HL-60/S4 treated with phorbol 12-myristate 13-acetate at 8.2 ng/mL for 4 days and 3 days (cell line): Measurements from ENCODE around the gene COPS6.

Source experiments
- in situ Hi-C: fragments of 300-500 bp; cut with MboI; formaldehyde crosslinking; loops from 2 replicates; pipeline ENCODE4 v1.15.0; 2022; ENCODE audit warnings: low sequenced_read_pairs

Gene COPS6

DNA sequence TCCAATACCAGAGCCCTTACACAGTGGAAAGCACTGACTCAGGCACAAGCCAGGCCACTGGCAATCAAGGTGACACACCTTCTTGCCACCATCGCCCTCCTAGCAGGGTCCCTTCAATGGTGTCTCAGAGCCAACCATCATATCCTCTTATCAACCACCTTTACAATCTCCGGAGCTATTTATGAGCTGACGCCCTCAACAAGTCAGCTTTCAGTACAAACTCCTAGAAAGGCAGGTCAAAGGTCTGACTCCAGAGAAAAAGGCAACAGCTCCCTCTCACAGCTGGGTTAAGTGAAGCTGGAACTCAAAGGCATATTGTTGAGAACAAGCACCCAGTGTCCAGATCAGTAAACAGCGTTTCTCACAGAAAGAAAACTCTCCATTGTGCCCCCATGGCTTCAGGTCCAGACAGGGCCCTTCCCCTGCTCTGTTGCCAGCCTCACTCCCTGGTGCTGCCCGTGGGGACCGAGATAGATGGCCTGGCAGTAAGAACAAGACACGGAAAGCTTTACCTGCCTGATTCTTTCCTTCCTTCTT, 9.7 kb upstream of the COPS6 start:
- in situ Hi-C loops: no loop called here

DNA sequence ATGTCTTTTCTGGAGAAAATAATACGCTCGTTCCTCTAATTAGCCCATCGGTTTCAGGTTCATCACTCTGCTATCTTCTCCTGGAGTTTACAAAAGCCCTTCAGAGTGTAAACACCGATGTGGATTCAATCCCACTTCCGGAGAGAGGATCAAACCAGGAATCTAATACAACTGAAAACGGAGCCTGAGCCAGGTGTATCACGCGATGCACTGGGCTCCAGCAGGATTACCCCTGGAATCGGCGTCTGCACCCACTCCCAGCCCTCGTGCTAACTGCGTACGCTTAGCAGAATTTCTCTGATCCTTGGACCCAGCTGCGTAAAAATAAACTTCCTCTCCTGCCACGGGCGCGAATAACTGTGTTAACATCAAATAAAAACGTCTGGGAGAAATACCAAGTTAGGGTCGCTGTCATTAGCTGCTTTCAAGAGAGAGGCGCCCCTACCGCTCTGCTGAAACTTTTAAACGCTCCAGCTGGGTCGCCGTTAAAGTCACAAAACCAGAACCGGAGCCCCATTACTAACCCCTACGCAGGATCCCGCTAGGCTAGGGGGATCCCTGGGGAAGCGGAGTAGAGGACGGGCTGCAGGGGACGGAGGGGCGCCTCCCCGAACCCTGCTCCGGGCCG, 7.7 kb upstream of the COPS6 start:
- in situ Hi-C loops: no loop called here

DNA sequence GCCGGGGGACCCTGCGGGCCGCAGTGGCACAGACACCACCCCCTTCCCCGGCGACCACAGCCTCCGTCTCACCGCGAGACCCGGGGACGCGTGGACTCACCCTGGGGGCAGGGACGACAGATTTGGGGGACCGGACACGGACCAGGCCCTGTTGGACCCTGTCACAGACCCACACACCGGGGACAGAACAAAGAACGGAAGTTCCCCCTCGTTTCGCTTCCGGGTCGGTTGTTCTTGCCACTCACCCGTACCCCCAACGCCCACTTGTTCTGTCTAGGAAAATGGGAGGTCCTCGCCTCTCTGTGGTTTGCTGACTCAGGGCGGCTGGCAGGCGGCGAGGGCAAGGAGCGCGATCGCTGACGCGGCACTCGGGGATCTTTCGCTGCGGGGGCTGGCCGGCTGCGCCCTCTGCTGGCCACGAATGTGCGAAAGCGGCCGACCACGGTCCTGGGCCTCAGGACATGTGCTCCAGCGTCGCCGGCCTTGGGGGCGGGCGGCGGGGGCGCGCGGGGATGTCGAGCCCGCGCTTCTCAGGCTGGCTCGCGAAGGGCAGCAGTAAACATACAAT, 7.2 kb upstream of the COPS6 start, which contains the start of gene ZNF3:
Gene ZNF3, minus strand, starts transcription at position 189 of the 568 bp plus-strand sequence. CDS start 4,366 bp downstream, outside the sequence.
- in situ Hi-C loops: no loop called here

DNA sequence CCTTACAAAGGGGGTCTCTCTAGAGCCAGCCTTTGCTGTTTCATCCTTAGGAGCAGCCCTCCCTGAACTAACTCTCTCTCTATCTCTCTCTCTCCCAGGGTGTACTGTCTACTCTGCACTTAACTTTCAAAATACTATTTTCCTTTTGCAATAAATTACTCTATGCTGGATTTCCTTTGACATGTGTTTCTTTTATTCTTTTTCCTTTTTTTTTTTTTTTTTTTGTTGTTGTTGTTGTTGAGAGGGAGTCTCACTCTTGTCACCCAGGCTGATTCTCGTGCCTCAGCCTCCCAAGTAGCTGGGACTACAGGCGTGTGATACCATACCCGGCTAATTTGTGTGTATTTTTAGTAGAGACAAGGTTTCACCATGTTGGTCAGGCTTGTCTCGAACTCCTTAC, 5.8 kb upstream of the COPS6 start:
- in situ Hi-C loops: no loop called here

DNA sequence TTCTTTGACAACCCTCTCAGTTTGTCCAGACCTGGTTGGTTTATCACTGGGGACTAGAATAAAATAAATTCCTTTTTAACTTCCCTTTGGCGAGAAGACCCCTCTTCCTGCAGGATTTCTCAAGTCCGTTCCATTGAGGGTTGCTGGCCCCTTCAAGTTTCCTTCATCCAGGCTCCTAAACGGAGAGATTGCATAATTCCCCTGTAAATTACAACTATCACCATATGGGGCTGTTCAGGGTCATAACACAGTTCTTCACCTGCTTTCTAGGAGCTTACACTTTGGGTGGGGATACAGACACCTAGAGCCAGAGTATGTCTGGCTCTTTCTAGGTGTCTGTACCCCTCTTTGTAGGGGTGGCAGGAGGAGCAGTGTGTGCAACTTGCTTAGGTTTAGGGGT, 3.3 kb upstream of the COPS6 start:
- in situ Hi-C loops: no loop called here

DNA sequence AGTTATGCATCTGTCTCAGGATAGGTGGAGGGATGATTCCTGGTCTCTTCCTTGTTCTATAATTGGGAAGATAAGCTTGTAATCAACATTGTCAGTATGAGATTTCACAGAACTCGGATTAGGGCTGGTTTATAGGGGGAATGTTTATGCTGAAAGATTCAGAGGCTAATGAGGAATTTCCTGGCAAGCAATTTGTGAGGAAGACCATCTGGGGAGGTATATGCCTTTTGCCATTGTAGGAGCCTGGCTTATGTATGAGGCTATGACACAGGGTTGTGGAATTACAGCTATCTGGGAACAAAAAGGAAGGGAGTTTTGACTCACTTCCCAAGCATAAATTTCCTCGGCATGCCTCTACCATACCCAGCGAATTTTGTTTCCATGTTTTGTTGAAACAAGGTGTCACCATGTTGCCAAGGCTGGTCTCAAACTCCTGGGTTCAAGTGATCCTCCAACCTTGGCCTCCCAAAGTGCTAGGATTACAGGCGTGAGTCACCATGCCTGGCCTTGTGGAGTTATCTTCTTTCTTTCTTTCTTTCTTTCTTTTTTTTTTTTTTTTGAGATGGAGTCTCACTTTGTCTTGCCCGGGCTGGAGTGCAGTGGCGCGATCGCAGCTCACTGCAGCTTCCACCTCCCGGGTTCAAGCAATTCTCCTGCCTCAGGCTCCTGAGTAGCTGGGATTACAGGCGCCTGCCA, 1.6 kb upstream of the COPS6 start:
- in situ Hi-C loops: no loop called here

DNA sequence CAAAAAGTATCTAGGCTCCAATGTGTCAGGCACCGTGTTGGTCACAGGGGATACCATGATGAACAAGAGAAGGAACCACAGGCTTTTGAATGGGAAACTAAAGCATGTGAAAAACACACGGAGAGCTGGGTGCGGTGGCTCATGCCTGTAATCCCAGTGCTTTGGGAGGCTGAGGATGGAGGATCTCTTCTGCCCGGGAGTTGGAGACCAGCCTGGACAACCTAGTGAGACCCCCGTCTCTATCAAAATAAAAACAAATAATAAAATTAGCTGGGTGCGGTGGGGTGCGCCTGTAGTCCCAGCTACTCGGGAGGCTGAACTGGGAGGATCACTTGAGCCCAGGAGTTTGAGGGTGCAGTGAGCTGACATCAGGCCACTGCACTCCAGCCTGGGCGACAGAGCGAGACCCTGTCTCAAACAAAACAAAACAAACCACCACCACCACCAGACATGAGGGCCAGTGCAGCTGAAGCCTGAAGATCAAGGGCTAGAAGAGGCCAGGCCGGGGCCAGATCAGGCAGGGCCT, 611 bp upstream of the COPS6 start:
- in situ Hi-C loops: no loop called here

DNA sequence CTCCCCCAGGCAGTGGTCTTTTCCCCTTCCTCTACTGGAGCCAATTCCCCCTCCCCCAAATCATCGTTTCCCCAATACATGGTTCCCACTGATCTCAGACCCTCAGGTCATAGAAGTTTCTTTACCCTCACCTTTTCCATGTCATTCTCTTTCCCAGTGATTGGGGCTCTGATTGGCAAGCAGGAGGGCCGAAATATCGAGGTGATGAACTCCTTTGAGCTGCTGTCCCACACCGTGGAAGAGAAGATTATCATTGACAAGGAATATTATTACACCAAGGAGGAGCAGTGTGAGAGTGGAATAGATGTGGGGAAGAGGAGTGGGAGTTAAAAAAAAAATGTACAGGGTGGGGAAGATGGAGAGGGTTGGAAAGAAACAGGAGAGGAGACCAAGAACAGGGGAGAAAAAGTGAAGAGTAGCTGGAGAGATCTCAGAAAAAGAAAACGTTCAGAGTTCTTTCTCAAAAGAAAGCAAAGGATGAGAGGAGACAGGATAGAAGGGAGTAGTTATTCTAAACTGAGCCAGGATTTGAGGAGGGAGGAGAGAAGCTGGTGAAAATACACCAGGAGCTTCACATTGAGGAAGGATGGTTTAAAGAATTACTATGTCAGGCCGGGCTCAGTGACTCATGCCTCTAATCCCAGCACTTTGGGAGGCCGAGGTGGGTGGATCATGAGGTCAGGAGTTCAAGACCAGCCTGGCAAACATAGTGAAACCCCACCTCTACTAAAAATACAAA, 858 bp downstream of the COPS6 start:
- in situ Hi-C loops: no loop called here

DNA sequence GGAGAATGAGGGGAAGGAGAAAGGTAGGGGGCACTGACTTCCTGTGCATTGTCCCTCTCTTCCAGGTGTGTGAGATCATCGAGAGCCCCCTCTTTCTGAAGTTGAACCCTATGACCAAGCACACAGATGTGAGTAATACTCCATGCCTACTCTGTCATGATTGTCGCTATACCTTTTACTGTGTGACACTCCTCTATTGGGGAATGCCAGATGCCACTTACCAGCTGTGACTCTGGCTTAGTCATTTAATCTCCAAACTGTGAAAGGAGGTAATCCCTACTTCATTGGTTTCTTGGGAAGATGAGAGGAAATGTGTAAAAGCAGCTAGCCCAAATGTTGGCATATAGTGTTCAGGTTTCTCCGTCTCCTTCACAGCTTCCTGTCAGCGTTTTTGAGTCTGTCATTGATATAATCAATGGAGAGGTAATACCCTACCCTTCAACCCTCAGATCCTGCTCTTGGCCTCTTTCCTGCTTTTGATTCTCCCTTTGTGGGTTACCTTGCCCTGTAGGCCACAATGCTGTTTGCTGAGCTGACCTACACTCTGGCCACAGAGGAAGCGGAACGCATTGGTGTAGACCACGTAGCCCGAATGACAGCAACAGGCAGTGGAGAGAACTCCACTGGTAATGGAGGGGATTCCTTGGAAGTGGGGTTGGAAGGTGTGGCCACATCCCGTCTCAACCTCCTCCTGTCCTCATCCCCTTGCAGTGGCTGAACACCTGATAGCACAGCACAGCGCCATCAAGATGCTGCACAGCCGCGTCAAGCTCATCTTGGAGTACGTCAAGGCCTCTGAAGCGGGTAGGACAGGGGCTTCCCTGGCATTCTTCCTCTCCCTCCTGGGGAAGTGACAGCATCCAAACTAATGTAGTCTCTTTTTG, 2.0 kb downstream of the COPS6 start:
- in situ Hi-C loops: no loop called here

DNA sequence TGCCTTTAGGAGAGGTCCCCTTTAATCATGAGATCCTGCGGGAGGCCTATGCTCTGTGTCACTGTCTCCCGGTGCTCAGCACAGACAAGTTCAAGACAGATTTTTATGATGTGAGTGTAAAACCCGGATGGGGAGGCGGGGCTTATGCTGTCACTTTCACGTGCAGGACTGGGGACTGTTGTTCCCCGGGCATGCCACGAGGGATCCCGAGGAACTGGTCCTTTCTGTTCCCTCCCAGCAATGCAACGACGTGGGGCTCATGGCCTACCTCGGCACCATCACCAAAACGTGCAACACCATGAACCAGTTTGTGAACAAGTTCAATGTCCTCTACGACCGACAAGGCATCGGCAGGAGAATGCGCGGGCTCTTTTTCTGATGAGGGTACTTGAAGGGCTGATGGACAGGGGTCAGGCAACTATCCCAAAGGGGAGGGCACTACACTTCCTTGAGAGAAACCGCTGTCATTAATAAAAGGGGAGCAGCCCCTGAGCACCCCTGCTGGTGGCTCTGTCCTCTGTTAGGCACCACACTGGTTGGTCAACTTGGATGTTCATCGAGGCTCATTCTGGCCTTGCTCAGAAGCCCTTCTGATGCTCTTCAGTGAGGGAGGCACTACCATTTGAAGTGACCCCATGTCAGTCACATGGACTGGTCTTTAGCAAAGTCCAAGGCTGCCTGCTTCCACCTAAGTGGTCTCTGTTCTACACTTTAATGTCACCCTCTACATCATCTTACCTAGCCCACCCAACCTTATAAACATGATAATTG, 2.8 kb downstream of the COPS6 start:
- in situ Hi-C loops: no loop called here

DNA sequence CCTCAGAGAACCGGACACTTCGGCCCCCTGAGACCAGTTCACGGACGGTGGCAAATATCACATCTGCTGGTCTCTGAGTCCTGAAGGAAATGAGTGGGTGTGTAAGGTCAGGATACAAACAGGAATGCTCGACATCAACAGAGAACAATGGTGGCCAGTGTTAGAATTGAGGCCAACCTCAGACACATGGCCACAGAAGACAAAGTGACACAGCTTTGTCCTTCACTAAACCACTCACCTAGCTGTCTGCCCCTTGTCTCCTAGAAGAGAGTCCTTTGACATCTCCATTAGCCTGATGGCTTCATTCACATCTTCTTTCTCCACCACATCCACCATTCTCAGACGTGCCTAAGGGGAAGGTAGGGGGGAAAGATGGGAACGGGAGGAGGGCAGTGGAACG, 4.3 kb downstream of the COPS6 start:
- in situ Hi-C loops: no loop called here

DNA sequence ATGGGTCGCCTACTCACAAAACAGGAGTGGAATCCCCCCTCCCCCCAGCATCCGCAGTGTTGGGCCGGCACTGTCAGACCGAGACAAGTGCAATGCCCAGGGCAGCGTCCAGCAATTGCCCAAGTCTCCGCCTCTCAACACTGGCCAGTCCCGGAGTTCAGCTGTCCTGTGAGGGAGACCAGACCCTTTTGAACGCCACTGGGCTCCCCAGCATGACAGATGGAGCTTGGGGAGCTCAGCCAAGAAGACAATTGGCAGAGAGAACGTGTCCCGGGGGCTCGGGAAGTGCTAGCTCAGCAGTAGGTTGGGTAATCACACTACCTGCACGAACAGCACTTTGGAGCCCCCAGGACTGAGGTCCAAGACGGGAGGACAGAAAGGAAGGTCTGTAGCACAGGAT, 4.7 kb downstream of the COPS6 start:
- in situ Hi-C loops: no loop called here

DNA sequence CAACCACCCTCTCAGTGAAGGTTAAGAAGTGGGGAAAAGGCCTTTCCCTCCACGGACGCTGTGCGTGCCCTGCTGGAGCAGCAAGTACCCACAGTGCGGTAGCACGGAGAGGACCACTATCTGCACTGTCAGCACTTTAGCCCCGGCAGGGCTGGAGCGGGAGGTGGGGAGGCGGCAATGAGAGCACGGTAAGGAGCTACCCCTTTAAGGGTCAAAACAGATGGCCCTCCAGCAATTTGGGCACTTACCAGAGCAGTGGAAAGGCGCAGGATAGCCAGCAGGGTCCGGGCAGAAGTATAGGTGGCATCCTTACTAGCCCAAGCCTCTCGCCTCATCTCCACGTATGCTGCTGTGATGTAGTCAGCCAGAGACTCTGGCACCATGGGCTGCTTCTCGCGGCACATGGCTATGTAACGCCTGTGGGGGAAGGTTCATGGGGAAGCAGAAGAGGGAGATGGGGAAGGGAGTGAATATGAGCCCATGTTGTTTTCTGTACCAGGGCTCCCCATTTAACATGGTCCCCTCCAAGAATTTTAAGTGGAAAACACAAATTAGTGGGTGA, 5.2 kb downstream of the COPS6 start:
- in situ Hi-C loops: no loop called here

DNA sequence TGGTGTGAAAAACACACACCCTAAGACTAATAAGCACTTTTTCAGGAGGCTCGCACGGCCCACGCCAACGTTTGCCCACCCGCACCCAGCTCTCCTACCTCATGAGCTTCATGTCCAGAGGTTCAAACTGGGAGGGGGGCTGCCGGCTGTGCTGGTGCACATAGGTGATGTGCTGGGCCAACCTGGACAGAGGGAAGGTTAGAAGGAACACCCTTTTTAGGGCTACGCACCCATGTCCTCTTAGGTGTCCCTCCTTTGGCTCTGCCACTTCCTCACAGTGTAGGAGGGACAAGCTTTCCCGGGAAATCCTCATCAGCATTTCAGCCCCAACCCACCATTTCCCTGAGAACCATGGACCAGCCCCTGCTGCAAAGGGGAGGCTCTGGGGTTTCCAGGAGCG, 6.5 kb downstream of the COPS6 start:
- in situ Hi-C loops: no loop called here

DNA sequence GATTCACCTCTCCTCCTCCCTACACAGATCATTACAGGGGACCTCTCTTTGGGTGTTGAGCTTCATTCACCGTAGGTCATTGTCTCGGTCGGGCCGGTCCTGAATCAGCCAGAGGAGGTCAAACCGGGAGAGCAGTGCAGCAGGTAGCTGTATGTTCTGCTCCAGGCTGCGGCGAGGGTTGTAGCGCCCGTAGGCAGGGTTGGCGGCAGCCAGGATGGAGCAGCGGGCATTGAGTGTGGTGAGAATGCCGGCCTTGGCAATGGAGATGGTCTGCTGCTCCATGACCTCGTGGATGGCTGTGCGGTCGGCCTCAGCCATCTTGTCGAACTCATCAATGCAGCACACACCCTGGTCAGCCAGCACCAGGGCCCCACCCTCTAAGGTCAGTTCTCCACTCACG, 6.9 kb downstream of the COPS6 start:
- in situ Hi-C loops: no loop called here

DNA sequence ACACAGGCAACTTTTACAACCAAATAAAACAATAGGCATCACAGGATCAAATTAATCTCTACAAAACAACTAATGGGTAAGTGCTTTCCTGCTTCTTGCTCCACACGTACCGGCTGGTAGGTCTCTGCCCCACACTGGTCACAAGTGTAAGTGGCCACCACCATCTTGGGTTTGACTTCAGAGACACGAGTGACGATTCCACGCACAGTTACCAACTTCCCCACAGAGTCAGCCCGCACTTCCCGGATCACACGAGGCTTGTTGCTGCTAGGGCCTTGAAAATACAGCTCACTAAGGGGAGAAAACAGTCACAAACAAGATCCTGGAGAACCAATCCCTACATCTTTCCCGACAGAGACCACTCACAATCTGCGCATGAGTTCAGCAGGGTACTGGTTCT, 10.1 kb downstream of the COPS6 start:
- in situ Hi-C loops: no loop called here

DNA sequence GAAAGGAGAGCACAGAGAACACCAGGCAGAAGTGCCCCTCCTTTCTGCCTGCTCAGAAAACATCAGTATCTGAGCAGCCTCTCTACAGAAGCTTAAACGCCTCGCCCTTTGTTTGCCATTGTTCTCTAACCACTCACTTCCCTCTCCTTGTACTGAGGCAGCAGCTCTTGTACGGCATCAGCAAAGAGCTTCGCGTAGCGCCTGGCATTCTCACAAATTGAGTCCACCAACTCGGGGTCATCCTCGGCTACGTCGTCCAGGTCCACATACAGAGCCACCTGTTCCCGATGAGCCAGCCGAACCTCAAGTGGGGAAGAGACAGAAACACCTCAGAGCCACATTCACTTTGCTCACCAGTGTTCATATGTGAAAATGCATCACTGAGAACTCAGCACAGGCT, 10.7 kb downstream of the COPS6 start:
- in situ Hi-C loops: no loop called here

DNA sequence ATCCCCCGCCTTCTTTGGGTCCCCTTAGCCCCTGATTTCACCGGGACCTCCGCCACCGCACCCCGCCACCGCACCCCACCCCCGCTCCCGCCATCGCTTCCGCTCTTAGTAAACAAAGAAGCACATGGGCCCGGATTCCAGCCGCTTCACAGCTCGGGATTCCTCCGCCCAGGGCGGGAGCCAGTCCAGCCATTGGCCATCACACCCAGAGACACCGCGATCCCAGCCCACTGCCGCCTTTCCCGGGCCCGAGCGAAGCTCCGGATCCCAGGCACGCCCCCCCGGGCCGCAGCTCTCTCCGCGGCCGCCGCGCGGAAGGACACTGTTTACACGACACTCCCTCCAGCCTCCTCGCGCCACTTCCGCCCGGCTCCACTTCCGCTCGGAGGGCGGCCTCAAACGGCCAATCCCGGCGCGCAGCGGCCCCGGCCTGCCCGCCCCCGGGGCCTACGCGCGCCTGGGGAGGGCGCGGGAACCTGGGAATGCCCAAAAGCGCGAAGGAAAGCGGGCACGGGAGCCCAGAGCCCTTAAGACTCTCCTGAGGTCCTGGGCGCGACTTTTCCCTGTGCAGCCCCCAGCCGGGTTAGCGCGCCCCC, 11.7 kb downstream of the COPS6 start:
- in situ Hi-C loops: no loop called here
